HG03469 (cell line): ENCODE results near the gene LUZP1.
"Not testable (repeated sequence)": the region's sequence is repeated elsewhere in the genome, so short reads cannot be mapped to it uniquely, and the experiment has no call there.

Experiments
- ATAC-seq: cut with Tn5 transposase; IDR thresholded peaks from one replicate; pipeline ENCODE4 v1.9.1; 2021; ENCODE audit warnings: mild to moderate bottlenecking, moderate library complexity, moderate number of reproducible peaks; ENCODE audit not compliant: unreplicated experiment

The LUZP1 gene

DNA sequence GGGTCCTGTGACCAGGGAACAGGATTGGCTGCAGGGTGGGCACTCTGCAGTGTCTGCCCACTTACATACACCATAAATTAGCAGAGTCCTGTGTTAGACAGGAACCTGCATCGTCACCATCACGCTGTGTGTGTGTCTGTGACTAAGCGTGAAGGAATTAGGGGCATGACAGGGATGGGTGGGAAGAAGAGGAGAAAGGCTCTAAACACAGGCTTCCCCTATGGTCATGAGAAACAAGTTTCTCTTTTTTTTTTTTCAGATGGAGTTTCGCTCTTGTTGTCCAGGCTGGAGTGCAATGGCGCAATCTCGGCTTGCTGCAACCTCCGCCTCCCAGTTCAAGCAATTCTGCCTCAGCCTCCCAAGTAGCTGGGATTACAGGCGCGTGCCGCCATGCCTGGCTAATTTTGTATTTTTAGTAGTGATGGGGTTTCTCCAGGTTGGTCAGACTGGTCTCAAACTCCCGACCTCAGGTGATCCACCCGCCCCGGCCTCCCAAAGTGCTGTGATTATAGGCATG lies 20.3 kb upstream of the LUZP1 start:
- not testable (repeated sequence) for ATAC-seq

GRCh38 chr1:23188434-23188884 lies 19.8 kb upstream of the LUZP1 start:
- no peak for ATAC-seq

GRCh38 chr1:23187637-23188036 lies 19.0 kb upstream of the LUZP1 start:
- no peak for ATAC-seq

- ATAC-seq, result no peak
These were observed 16.7 kb upstream of the LUZP1 start for GRCh38 chr1:23185381-23185780.

GRCh38 chr1:23184212-23184934 lies 15.7 kb upstream of the LUZP1 start:
- no peak for ATAC-seq

DNA sequence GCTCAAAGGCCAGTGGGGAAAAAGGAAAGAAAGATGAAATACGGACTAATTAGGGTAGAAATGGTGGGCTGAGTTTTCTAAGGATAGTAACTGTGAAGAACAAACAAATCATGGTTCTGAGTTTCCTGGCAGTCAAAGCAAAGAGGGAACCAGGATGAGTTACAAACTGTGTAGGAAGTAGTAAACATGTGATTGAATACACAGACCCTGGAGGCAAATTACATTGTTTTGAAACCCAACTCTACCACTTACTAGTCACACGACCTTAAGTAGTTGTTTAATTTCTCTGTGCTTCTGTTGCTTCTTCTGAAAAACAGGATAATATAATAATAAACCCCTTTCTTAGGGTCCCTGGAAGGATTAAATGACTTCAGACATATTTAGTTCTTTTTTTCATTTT lies 11.2 kb upstream of the LUZP1 start:
- no peak for ATAC-seq

DNA sequence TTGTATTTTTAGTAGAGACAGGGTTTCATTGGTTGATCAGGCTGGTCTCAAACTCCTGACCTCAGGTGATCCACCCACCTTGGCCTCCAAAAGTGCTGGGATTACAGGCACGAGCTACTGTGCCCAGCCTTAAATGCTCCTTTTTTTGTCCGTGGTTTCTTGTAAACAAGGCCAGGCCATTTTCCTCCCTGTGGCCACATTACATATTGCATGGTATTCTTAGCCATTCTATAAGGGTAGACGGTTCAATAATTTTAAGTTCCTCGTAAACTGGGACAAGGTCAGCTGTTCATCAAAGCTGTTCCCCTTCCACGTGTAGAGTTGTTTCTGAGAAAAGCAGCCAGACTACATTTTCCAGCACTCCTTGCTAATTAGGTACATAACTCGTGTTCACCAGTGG lies 10.3 kb upstream of the LUZP1 start:
- ATAC-seq, result no peak

- no peak for ATAC-seq
These were observed 9.8 kb upstream of the LUZP1 start for GRCh38 chr1:23178414-23178813.

- peak; percentile 54 for ATAC-seq
These were observed 9.1 kb upstream of the LUZP1 start for GRCh38 chr1:23177438-23178380.

DNA sequence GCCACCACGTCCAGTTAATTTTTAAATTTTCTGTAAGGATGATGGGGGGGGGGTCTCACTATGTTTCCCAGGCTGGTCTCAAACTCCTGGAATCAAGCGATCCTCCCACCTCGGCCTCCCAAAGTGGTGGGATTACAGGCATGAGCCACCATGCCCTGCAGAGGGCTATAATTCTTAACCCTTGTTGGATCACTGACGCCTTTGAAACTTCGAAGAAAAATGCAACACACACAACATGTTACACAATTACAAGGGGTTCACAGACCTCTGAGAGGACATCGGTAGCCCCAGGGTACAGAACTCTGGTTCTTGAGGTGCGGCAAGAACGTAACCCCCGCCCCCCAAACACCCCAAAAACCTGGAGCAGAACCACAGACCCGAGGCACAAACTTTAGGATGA lies 8.4 kb upstream of the LUZP1 start:
- ATAC-seq, result no peak

- no peak for ATAC-seq
These were observed 5.9 kb upstream of the LUZP1 start for GRCh38 chr1:23174426-23175110.

- no peak for ATAC-seq
These were observed 2.6 kb upstream of the LUZP1 start for GRCh38 chr1:23171181-23171755.

GRCh38 chr1:23169727-23170335 lies 1.2 kb upstream of the LUZP1 start:
- ATAC-seq, result no peak

DNA sequence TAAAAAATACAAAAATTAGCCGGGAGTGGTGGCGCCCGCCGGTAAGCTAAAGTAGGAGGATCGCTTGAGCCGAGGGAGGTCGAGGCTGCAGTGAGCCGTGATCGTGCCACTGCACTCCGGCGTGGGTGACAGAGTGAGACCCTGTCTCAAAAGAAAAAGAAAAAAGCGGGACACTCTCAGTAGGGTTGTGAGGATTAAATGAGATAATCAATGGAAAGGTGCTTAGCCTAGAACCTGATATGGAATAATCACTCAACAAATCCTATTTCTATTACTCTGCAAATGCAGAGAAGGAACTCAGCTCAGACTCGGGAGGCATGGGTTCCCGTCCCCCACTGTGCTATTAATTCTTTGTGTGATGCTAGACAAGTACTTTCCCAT lies 529 bp upstream of the LUZP1 start:
- ATAC-seq, result no peak

DNA sequence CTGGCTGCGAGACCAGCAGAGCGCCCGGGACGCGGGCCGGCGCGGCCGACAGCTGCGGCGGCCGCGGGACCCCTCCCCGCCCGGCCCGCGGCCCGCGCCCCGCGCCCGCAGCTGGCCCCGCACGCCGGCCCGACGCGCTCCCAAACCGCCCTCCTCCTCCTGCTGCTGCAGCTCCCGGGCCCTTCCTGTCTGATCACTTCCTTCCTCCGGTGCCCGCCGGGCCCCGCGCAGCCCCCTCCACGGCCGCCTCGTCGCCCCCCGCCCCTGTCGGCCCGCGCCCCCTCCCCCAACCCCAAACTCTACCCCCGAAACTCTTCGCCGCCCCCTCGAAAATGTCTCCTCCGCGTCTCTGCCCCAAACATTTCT lies 594 bp downstream of the LUZP1 start:
- ATAC-seq, result no peak

DNA sequence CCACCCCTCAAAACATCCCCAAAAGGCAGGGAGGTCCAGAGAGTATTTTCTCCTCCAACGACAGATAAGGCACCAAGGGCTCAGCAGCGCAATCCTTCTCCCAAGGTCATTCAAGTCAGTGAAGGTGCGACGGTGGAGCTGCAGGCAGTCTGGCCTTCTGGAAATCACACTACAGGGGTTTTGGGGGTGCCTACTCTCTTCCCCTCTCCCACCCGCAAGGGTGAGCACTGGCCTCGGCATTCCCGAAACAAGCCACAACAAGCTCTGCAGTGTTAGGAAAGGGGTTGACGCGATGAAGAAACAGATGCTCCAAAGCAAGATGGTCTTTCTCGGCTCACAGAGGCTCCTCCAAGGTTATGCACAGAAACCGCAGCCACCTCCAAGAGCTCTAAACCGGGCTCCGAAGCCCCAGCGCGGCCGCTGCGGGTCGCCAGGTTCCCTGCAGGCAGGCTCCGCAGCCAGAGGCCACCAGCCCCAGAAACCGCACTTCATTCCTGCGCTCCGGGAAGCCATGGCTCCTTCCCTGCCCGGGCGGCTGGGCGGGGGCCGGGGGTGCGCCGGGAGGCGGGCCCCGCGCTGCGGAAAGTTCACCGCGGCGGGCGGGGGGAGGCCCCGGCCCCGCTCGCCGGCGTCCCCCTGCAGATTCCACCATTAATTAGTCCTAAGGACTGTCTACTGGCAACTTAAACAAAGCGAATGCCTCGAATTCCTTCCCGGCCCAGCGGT lies 1.1 kb downstream of the LUZP1 start:
- no peak for ATAC-seq

- no peak for ATAC-seq
These were observed 1.8 kb downstream of the LUZP1 start for GRCh38 chr1:23166854-23167253.

GRCh38 chr1:23163395-23163794 lies 5.3 kb downstream of the LUZP1 start:
- ATAC-seq, result no peak

GRCh38 chr1:23159963-23160877 lies 8.4 kb downstream of the LUZP1 start:
- no peak for ATAC-seq
